GM20431 (cell line): Measurements from ENCODE around the gene SIK3.

Experiments
- in situ Hi-C: fragments of 300-500 bp; cut with MseI, MboI; formaldehyde crosslinking; loops from one replicate; pipeline ENCODE4 v1.15.0; 2020; ENCODE audit warnings: low sequenced_read_pairs; ENCODE audit not compliant: unreplicated experiment

Gene SIK3

GRCh38 chr11:116857316-116857715 is 240.9 kb downstream of the SIK3 start:
- in situ Hi-C loops: no loop called here

- in situ Hi-C loops: no loop called here
Measured at GRCh38 chr11:116856423-116856822, 241.8 kb downstream of the SIK3 start.

- in situ Hi-C loops: no loop called here
Measured at GRCh38 chr11:116855413-116855812, 242.8 kb downstream of the SIK3 start.

- in situ Hi-C loops: no loop called here
Measured at GRCh38 chr11:116853461-116854073, 244.7 kb downstream of the SIK3 start.

GRCh38 chr11:116852261-116853031 is 245.8 kb downstream of the SIK3 start:
- in situ Hi-C loops: no loop called here

GRCh38 chr11:116851626-116852025 is 246.6 kb downstream of the SIK3 start:
- in situ Hi-C loops: no loop called here

- in situ Hi-C loops: no loop called here
Measured at GRCh38 chr11:116849486-116849885, 248.7 kb downstream of the SIK3 start.

- in situ Hi-C loops: no loop called here
Measured at GRCh38 chr11:116849060-116849459, 249.2 kb downstream of the SIK3 start.

- in situ Hi-C loops: no loop called here
Measured at GRCh38 chr11:116847612-116848011, 250.6 kb downstream of the SIK3 start.

- in situ Hi-C loops: no loop called here
Measured at GRCh38 chr11:116844722-116845121, 253.5 kb downstream of the SIK3 start.

GRCh38 chr11:116843661-116844060 is 254.6 kb downstream of the SIK3 start:
- in situ Hi-C loops: no loop called here

GRCh38 chr11:116842909-116843308 is 255.3 kb downstream of the SIK3 start:
- in situ Hi-C loops: no loop called here

- in situ Hi-C loops: no loop called here
Measured at GRCh38 chr11:116842117-116842516, 256.1 kb downstream of the SIK3 start.

- in situ Hi-C loops: no loop called here
Measured at GRCh38 chr11:116840746-116841296, 257.4 kb downstream of the SIK3 start.

GRCh38 chr11:116840224-116840745 is 257.9 kb downstream of the SIK3 start:
- in situ Hi-C loops: no loop called here

GRCh38 chr11:116838321-116839084 is 259.7 kb downstream of the SIK3 start:
- in situ Hi-C loops: no loop called here

GRCh38 chr11:116837231-116838091 is 260.8 kb downstream of the SIK3 start, which contains the start of gene APOA1:
APOA1 (minus strand) TSS chr11:116837622; CDS start chr11:116837387, 235 bp downstream.
- in situ Hi-C loops: no loop called here

GRCh38 chr11:116836632-116836991 is 261.6 kb downstream of the SIK3 start:
- in situ Hi-C loops: no loop called here

GRCh38 chr11:116835791-116836631 is 262.2 kb downstream of the SIK3 start:
- in situ Hi-C loops: no loop called here
